ENCODE measurements around the gene PLXDC1.

GRCh38 chr17:39062846-39063680 lies 88.4 kb downstream of the PLXDC1 start:
- TF ChIP-seq ZNF274 (IDR thresholded peaks at IDR 0.05; ENCODE audit: low read depth, low read length) (no peak), SUZ12 (IDR thresholded peaks at IDR 0.05; ENCODE audit: extremely low read depth, insufficient read depth, insufficient read length) (no peak), YY1 (IDR thresholded peaks at IDR 0.05; ENCODE audit: insufficient read depth, insufficient read length) (no peak)

Measured in NT2/D1 (cell line).